T-helper 1 cell treated with Interleukin-12 subunit alpha and Interleukin-12 subunit beta and Interleukin-4 antibody, amounts not matched to agents 30 μg/mL and 1 μg/mL, for 36 hours (primary cell): ENCODE results near the gene TFRC.
A peak's percentile ranks its signal among the peaks of the same experiment; 100 is the strongest.
"Not testable (repeated sequence)": the region's sequence is repeated elsewhere in the genome, so short reads cannot be mapped to it uniquely, and the experiment has no call there.

Experiments used
- H3K27ac Mint-ChIP-seq: one replicate; pipeline ENCODE4 v1.8.0; 2021; ENCODE audit warnings: mild to moderate bottlenecking, mixed read lengths
- H3K27me3 Mint-ChIP-seq: one replicate; pipeline ENCODE4 v1.8.0; 2021; ENCODE audit warnings: low read depth, mixed read lengths
- H3K36me3 Mint-ChIP-seq: one replicate; pipeline ENCODE4 v1.8.0; 2021; ENCODE audit warnings: low read depth, mixed read lengths
- H3K4me1 Mint-ChIP-seq: one replicate; pipeline ENCODE4 v1.8.0; 2021; ENCODE audit warnings: low read depth, mixed read lengths
- H3K4me3 Mint-ChIP-seq: one replicate; pipeline ENCODE4 v1.8.0; 2021; ENCODE audit warnings: mild to moderate bottlenecking, moderate library complexity, mixed read lengths
- H3K9me3 Mint-ChIP-seq: one replicate; pipeline ENCODE4 v1.8.0; 2021; ENCODE audit warnings: mixed read lengths

TFRC gene

GRCh38 chr3:196098365-196098980, 16.6 kb upstream of the TFRC start:
- H3K27me3 Mint-ChIP-seq, H3K27ac Mint-ChIP-seq, H3K36me3 Mint-ChIP-seq, H3K9me3 Mint-ChIP-seq, H3K4me1 Mint-ChIP-seq, H3K4me3 Mint-ChIP-seq: not testable (repeated sequence)

DNA sequence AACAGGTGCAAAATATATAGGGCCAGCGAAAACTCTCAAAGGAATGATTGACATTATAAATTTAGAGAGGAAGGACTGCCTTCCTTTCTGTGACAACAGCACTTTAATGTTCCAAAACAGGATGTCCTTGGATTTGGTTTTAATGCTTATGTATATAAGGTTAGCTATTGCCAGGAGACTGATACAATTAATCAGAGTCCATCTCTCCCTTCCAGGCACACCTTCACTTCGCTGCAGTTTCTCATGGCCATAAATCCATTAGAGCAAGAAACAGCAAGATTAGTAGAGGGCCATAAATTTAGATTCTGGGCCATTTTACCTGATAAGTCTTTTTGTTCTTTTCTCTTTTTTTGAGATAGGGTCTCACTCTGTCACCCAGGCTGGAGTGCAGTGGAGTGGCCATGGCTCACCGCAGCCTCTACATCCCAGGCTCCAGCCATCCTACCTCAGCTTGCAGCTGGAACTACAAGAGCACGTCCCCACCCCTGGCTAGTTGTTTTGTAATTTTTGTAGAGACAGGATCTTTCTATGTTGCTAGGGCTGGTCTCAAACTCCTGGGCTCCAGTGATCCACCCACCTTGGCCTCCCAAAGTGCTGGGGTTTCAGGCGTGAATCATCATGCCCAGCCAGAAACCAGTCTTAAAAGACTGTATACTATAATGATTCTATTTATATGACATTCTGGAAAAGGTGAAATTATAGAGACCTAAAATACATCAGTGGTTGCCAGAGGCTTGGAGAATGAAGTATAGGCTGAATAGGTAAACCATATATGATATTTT, 15.7 kb upstream of the TFRC start:
- Mint-ChIP-seq H3K4me1 (peaks cover 2% of the 10 kb centered on the region), H3K4me3 (no peak overlapping the region), H3K27me3 (no peaks in the 10 kb centered on the region), H3K36me3 (peaks cover 5% of the 10 kb centered on the region), H3K27ac (no peak overlapping the region), H3K9me3 (peaks cover 3% of the 10 kb centered on the region)

- Mint-ChIP-seq H3K36me3 (peaks cover 1% of the 10 kb centered on the region), H3K4me1 (peaks cover 3% of the 10 kb centered on the region), H3K27ac (no peak overlapping the region), H3K9me3 (no peaks in the 10 kb centered on the region), H3K4me3 (no peak overlapping the region), H3K27me3 (no peaks in the 10 kb centered on the region)
Observed at GRCh38 chr3:196096382-196096953, 14.6 kb upstream of the TFRC start.

DNA sequence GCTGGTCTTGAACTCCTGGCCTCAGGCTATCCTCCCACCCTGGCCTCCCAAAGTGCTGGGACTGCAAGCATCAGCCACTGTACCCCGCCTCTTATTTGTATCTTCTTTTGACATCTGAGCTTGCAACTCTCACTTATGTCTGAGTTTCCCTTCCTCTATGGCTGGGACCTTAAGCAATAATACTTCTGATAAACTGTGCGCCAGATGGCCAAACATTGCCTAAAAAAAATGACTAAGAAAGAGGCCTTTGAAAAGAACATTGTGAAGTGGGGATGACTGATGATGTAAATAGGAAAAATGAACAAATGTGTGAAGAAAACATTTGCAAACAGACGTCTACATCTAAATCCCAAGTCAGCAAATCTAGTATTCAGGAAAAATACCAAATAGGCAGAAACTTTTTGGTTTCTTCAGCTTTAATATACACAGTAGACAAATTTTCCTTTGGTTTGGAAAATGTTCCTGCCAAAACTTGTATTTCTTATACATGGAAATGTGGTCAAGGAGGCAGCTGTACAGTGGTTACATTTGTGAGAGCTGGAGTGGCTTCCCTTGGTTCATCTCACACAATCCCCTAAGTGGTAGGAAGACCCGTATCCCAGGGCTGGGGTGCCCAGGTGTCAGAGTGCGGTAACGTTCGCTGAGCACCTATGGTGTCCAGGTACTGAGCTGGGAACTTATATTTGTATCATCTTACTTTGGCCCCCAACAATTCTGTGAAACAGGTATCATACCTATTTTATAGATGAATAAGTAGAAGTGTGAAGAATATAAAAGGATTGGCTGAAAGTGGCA, 11.6 kb upstream of the TFRC start:
- no peak overlapping the region for H3K27ac Mint-ChIP-seq
- H3K4me3 Mint-ChIP-seq = no peak overlapping the region
- H3K9me3 Mint-ChIP-seq = no peaks in the 10 kb centered on the region
- no peaks in the 10 kb centered on the region for H3K36me3 Mint-ChIP-seq
- H3K27me3 Mint-ChIP-seq = no peaks in the 10 kb centered on the region
- peaks cover 3% of the 10 kb centered on the region for H3K4me1 Mint-ChIP-seq

DNA sequence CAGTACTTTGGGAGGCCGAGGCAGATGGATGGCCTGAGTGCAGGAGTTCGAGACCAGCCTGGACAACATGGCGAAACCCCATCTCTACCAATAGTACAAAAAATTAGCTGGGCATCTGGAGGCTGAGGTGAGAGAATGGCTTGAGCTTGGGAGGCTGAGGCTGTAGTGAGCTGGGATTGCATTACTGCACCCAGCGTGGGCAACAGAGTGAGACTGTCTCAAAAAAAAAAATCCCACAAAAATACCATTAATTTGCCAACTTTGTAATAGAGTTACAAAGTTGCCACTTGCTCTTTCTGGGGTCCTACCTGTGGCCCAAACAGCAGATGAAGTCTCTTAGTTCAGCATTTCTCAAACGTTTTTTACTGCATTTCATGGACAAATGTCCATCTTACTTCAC, 6.0 kb upstream of the TFRC start:
- peaks cover 9% of the 10 kb centered on the region for H3K4me1 Mint-ChIP-seq
- no peak overlapping the region for H3K27ac Mint-ChIP-seq
- no peaks in the 10 kb centered on the region for H3K27me3 Mint-ChIP-seq
- no peaks in the 10 kb centered on the region for H3K36me3 Mint-ChIP-seq
- H3K4me3 Mint-ChIP-seq = no peak overlapping the region
- no peaks in the 10 kb centered on the region for H3K9me3 Mint-ChIP-seq

- Mint-ChIP-seq H3K4me3 (peak overlapping the region; percentile 97), H3K36me3 (peaks cover 28% of the 10 kb centered on the region), H3K27ac (peak overlapping the region; percentile 93), H3K27me3 (no peaks in the 10 kb centered on the region), H3K4me1 (peaks cover 35% of the 10 kb centered on the region), H3K9me3 (no peaks in the 10 kb centered on the region)
Observed at GRCh38 chr3:196082619-196082971, 705 bp upstream of the TFRC start.

GRCh38 chr3:196081002-196081833, 672 bp downstream of the TFRC start:
- Mint-ChIP-seq H3K36me3 (peaks cover 34% of the 10 kb centered on the region), H3K4me1 (peaks cover 42% of the 10 kb centered on the region), H3K27me3 (no peaks in the 10 kb centered on the region), H3K4me3 (peak overlapping the region; percentile 97), H3K27ac (peak overlapping the region; percentile 88), H3K9me3 (no peaks in the 10 kb centered on the region)

DNA sequence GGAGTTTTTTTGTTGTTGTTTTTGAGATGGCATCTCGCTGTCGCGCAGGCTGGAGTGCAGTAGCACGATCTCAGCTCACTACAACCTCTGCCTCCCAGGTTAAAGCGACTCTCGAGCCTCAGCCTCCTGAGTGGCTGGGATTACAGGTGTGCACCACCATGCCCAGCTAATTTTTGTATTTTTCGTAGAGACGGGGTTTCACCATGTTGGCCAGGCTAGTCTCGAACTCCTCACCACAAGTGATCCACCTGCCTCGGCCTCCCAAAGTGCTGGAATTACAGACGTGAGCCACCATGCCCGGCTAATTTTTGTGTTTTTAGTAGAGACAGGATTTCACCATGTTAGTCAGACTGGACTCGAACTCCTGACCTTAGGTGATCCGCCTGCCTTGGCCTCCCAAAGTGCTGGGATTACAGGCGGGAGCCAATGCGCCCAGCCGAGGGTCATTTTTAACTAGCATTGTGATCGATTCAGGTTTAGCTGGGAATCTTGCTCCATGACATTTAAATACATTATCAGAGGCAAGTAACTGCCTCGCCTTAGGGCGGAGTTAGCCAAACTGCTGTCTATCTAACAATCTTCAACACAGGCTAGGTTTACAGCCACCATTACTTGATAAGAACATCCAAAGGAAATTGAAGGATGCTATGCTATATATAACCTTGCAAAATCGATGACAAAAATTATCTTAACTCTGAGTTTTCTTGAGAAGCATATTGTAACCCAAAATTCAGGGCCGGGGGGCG, 1.6 kb downstream of the TFRC start:
- H3K4me3 Mint-ChIP-seq = peak overlapping the region; percentile 97
- H3K36me3 Mint-ChIP-seq = peaks cover 38% of the 10 kb centered on the region
- not testable (repeated sequence) for H3K9me3 Mint-ChIP-seq, H3K27me3 Mint-ChIP-seq
- peaks cover 40% of the 10 kb centered on the region for H3K4me1 Mint-ChIP-seq
- H3K27ac Mint-ChIP-seq = peak overlapping the region; percentile 88

DNA sequence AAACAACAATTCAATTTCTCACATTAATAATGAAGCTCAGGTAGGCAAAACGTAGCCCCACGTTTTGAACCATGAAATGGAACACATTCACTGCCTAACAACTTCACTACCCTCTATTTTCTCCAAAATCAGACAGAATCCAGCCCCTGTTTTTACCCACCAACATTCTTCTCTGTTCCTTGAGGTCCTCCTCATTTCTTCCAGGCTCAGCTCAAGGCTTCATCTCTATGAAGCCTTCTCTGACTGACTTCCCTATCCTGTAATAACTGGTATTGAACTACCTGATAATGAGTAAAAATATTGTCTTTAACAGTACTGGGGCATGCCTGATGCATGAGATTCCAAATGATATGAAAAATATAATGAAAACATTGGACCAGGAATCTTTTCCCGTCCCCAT, 2.2 kb downstream of the TFRC start:
- Mint-ChIP-seq H3K27ac (peak overlapping the region; percentile 88), H3K4me1 (peaks cover 43% of the 10 kb centered on the region), H3K36me3 (peaks cover 42% of the 10 kb centered on the region), H3K4me3 (peak overlapping the region; percentile 97), H3K9me3 (no peaks in the 10 kb centered on the region), H3K27me3 (no peaks in the 10 kb centered on the region)

DNA sequence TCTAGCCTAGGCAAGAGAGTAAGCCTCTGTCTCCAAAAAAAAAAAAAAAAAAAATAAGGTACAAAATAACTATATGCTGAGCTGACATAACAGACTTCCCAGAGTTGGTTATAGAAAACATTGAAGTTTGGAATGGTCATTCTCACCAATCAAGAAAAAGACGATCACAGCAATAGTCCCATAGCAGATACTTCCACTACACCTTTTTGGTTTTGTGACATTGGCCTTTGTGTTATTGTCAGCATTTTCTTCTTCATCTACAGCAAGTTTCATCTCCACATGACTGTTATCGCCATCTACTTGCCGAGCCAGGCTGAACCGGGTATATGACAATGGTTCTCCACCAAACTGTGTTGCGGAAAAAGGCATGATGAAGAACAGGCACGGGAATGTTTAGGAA, 6.9 kb downstream of the TFRC start:
- Mint-ChIP-seq H3K27me3 (no peaks in the 10 kb centered on the region), H3K4me3 (no peak overlapping the region), H3K27ac (no peak overlapping the region), H3K9me3 (no peaks in the 10 kb centered on the region), H3K4me1 (peaks cover 55% of the 10 kb centered on the region), H3K36me3 (peaks cover 56% of the 10 kb centered on the region)

DNA sequence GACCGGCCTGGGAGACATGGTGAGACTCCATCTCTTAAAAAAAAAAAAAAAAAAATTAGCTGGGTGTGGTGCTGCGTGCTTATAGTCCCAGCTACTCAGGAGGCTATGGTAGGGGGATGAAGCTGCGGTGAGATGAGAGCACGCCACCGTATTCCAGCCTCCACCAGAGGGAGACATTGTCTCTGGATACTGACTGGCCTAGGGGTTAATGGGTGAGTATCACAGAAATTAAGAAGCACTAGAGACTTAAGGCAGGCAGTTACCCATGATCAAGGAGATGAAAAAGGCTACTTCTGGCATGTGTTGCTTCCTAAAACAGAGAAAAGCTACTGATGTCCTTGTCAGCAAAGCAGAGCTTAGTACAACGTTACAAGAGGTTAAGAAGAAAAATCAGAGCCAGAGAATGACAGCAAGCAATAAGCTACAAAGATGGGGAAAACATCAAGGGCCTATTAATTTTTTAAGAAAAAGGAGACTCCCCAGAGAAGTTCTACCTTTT, 8.6 kb downstream of the TFRC start:
- Mint-ChIP-seq H3K4me1 (peaks cover 45% of the 10 kb centered on the region), H3K27me3 (no peaks in the 10 kb centered on the region), H3K36me3 (peaks cover 52% of the 10 kb centered on the region), H3K4me3 (no peak overlapping the region), H3K27ac (peak overlapping the region; percentile 82), H3K9me3 (no peaks in the 10 kb centered on the region)

DNA sequence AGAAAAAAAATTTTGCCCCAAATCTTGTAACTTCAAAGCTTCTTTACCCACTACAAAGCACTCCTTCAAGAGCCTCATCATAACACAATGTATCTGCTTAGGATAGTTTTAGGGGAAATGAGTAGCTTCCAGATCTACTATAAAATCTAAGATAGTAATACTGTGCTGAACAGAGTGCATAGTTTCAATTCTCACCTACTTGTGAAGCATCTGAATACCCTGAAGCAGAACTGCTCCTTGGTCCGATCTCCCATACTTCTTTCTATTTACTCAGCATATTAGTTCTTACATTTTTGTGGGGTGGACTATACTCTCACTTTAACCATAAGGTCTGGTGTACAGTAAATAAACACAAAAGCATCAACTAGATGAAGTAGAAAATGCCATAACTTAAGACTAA, 9.6 kb downstream of the TFRC start:
- Mint-ChIP-seq H3K9me3 (no peaks in the 10 kb centered on the region), H3K4me3 (no peak overlapping the region), H3K27me3 (no peaks in the 10 kb centered on the region), H3K4me1 (peaks cover 43% of the 10 kb centered on the region), H3K27ac (no peak overlapping the region), H3K36me3 (peaks cover 51% of the 10 kb centered on the region)

DNA sequence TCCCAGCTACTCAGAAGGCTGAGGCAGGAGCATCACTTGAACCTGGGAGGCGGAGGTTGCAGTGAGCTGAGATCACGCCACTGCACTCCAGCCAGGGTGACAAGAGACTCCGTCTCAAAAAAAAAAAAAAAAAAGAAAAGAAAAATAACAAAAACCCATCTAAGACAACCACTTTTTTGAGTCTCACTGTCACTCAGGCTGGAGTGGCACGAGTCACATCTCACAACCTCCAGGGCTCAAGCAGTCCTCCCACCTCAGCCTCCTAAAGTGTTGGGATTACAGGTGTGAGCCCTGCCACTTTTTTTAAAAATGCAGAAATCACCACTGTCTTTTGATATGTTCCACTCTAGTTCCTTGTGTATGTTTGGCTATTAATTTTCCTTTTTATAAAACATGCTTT, 13.1 kb downstream of the TFRC start:
- not testable (repeated sequence) for H3K27me3 Mint-ChIP-seq, H3K9me3 Mint-ChIP-seq, H3K27ac Mint-ChIP-seq, H3K4me3 Mint-ChIP-seq
- H3K36me3 Mint-ChIP-seq = peaks cover 63% of the 10 kb centered on the region
- peaks cover 42% of the 10 kb centered on the region for H3K4me1 Mint-ChIP-seq
